Measurements from ENCODE around the gene SH2D5.

Gene SH2D5

GRCh38 chr1:20740781-20741180, 8.3 kb upstream of the SH2D5 start:
- H3K36me3 ChIP-seq = peaks cover 89% of the 10 kb centered on the region
- H3K9ac ChIP-seq = no peak overlapping the region
- H4K20me1 ChIP-seq = peaks cover 14% of the 10 kb centered on the region
- H3K4me1 ChIP-seq = no peaks in the 10 kb centered on the region
- no peaks in the 10 kb centered on the region for H3K9me3 ChIP-seq
- no peaks in the 10 kb centered on the region for H3K27me3 ChIP-seq
- H3K27ac ChIP-seq = no peak overlapping the region
- no peak overlapping the region for H3K4me3 ChIP-seq
- no peak overlapping the region for H3K4me2 ChIP-seq
- no peak for TF ChIP-seq Cebpa-rat (IDR thresholded peaks at IDR 0.05)

- peaks cover 74% of the 10 kb centered on the region for H3K36me3 ChIP-seq
- no peak overlapping the region for H3K9ac ChIP-seq
- no peaks in the 10 kb centered on the region for H3K27me3 ChIP-seq
- no peak for TF ChIP-seq Cebpa-rat (IDR thresholded peaks at IDR 0.05)
- H3K4me3 ChIP-seq = no peak overlapping the region
- no peaks in the 10 kb centered on the region for H3K9me3 ChIP-seq
- H4K20me1 ChIP-seq = peaks cover 6% of the 10 kb centered on the region; the same call in 1 of the 2 replicates
- no peak overlapping the region for H3K27ac ChIP-seq
- H3K4me1 ChIP-seq = no peaks in the 10 kb centered on the region
- no peak overlapping the region for H3K4me2 ChIP-seq
These were observed 6.7 kb upstream of the SH2D5 start for GRCh38 chr1:20739225-20739624.

- no peak overlapping the region for H3K9ac ChIP-seq
- no peaks in the 10 kb centered on the region for H3K9me3 ChIP-seq
- peaks cover 15% of the 10 kb centered on the region for H3K4me1 ChIP-seq
- peaks cover 38% of the 10 kb centered on the region for H3K36me3 ChIP-seq
- peaks cover 22% of the 10 kb centered on the region for H4K20me1 ChIP-seq
- no peak overlapping the region for H3K27ac ChIP-seq
- no peak for TF ChIP-seq Cebpa-rat (IDR thresholded peaks at IDR 0.05)
- H3K4me3 ChIP-seq = no peak overlapping the region
- peaks cover 24% of the 10 kb centered on the region for H3K27me3 ChIP-seq
- H3K4me2 ChIP-seq = no peak overlapping the region
These were observed 3.1 kb upstream of the SH2D5 start for GRCh38 chr1:20735581-20736111.

- Histone ChIP-seq H3K4me3 (peak overlapping the region; percentile 66; the same call in 1 of the 2 replicates), H3K36me3 (peaks cover 16% of the 10 kb centered on the region), H3K9me3 (no peaks in the 10 kb centered on the region), H3K27ac (no peak overlapping the region), H3K4me1 (peaks cover 15% of the 10 kb centered on the region), H3K4me2 (peak overlapping the region; percentile 100), H4K20me1 (peaks cover 36% of the 10 kb centered on the region), H3K27me3 (peaks cover 46% of the 10 kb centered on the region), H3K9ac (no peak overlapping the region; the same call in 1 of the 2 replicates)
- TF ChIP-seq Cebpa-rat (IDR thresholded peaks at IDR 0.05) = no peak
These were observed 965 bp upstream of the SH2D5 start for GRCh38 chr1:20733360-20733975.

GRCh38 chr1:20732071-20732587, 374 bp downstream of the SH2D5 start:
- TF ChIP-seq Cebpa-rat (IDR thresholded peaks at IDR 0.05) = no peak
- Histone ChIP-seq H3K9ac (0 out of 2 replicates have a peak overlapping the region, but pooled peaks have one; percentile 4), H4K20me1 (peaks cover 36% of the 10 kb centered on the region), H3K4me2 (peak overlapping the region; percentile 100), H3K36me3 (peaks cover 4% of the 10 kb centered on the region), H3K9me3 (no peaks in the 10 kb centered on the region), H3K4me1 (peaks cover 15% of the 10 kb centered on the region), H3K27me3 (peaks cover 51% of the 10 kb centered on the region), H3K4me3 (peak overlapping the region; percentile 66), H3K27ac (no peak overlapping the region)

- TF ChIP-seq Cebpa-rat (IDR thresholded peaks at IDR 0.05) = no peak
- Histone ChIP-seq H3K9ac (0 out of 2 replicates have a peak overlapping the region, but pooled peaks have one; percentile 4), H3K4me2 (peak overlapping the region; percentile 100)
These were observed 1.2 kb downstream of the SH2D5 start for GRCh38 chr1:20731057-20731991.

GRCh38 chr1:20730690-20731056, 1.8 kb downstream of the SH2D5 start:
- Histone ChIP-seq H4K20me1 (peaks cover 36% of the 10 kb centered on the region), H3K36me3 (no peaks in the 10 kb centered on the region), H3K27ac (no peak overlapping the region), H3K27me3 (peaks cover 51% of the 10 kb centered on the region), H3K4me3 (no peak overlapping the region), H3K4me1 (peaks cover 15% of the 10 kb centered on the region), H3K9ac (no peak overlapping the region), H3K9me3 (no peaks in the 10 kb centered on the region), H3K4me2 (peak overlapping the region; percentile 26; the same call in 1 of the 2 replicates)
- TF ChIP-seq Cebpa-rat (IDR thresholded peaks at IDR 0.05) = no peak

More at GRCh38 chr1:20731057-20731991, 1.2 kb downstream of the SH2D5 start:
- no peak overlapping the region for H3K27ac ChIP-seq
- H3K36me3 ChIP-seq = no peaks in the 10 kb centered on the region
- H4K20me1 ChIP-seq = peaks cover 36% of the 10 kb centered on the region
- peaks cover 51% of the 10 kb centered on the region for H3K27me3 ChIP-seq
- H3K4me1 ChIP-seq = peaks cover 15% of the 10 kb centered on the region
- no peaks in the 10 kb centered on the region for H3K9me3 ChIP-seq
- peak overlapping the region; percentile 66 for H3K4me3 ChIP-seq

- Histone ChIP-seq H3K4me1 (peaks cover 15% of the 10 kb centered on the region), H4K20me1 (peaks cover 36% of the 10 kb centered on the region), H3K27ac (no peak overlapping the region), H3K36me3 (no peaks in the 10 kb centered on the region), H3K9me3 (no peaks in the 10 kb centered on the region), H3K4me2 (peak overlapping the region; percentile 26; the same call in 1 of the 2 replicates), H3K9ac (no peak overlapping the region), H3K27me3 (peaks cover 51% of the 10 kb centered on the region), H3K4me3 (no peak overlapping the region)
- TF ChIP-seq Cebpa-rat (IDR thresholded peaks at IDR 0.05) = no peak
These were observed 2.4 kb downstream of the SH2D5 start for GRCh38 chr1:20729990-20730689.
